SJCRH30 (cell line): Measurements from ENCODE around the gene EID2. TPM values are rescaled to one million over a fixed set of nuclear protein-coding genes. Genes with fewer than 3 reads are reported as not detected.

Source experiments
- total RNA-seq: library from RNA; depleted of rRNA; stranded (reverse); fragments of >200 nt; shearing (Covaris generic); gene quantifications from 2 replicates; pipeline ENCODE4 v1.2.3, GENCODE V29; 2014; rRNA removed

The EID2 gene
- total RNA-seq, 1 experiment from 2014 or later: 35.8 TPM

Other genes with a start within 250 kb of the EID2 start
- not detected in 2 replicates for gene IFNL1, start 243.8 kb downstream of the EID2 start, total RNA-seq
- 0.59 and 0.66 TPM in 2 replicates for gene LRFN1, start 219.3 kb downstream of the EID2 start, total RNA-seq
- gene GMFG, start 204.1 kb downstream of the EID2 start, total RNA-seq: 3.3 and 3.7 TPM in 2 replicates
- 125 and 129 TPM in 2 replicates for gene SAMD4B, start 197.7 kb downstream of the EID2 start, total RNA-seq
- 73.6 and 85.7 TPM in 2 replicates for gene PAF1, start 149.1 kb downstream of the EID2 start, total RNA-seq
- 28.2 and 31.9 TPM in 2 replicates for gene MED29, start 148.8 kb downstream of the EID2 start, total RNA-seq
- gene ZFP36, start 133.3 kb downstream of the EID2 start, total RNA-seq: 2.4 and 2.7 TPM in 2 replicates
- 27.9 and 31.0 TPM in 2 replicates for gene PLEKHG2, start 127.5 kb downstream of the EID2 start, total RNA-seq
- gene RPS16, start 104.2 kb downstream of the EID2 start, total RNA-seq: 1,718 and 1,766 TPM in 2 replicates
- 89.8 and 106 TPM in 2 replicates for gene SUPT5H, start 94.6 kb downstream of the EID2 start, total RNA-seq
- 184 and 192 TPM in 2 replicates for gene TIMM50, start 59.3 kb downstream of the EID2 start, total RNA-seq
- 3.7 and 3.8 TPM in 2 replicates for gene DLL3, start 41.2 kb downstream of the EID2 start, total RNA-seq
- gene SELENOV, start 25.0 kb downstream of the EID2 start, total RNA-seq: 0.15 and 0.32 TPM in 2 replicates
- gene EID2B, start 7.3 kb downstream of the EID2 start, total RNA-seq: 6.3 and 9.1 TPM in 2 replicates
- gene LGALS13, start 62.4 kb upstream of the EID2 start, total RNA-seq: not detected in 2 replicates
- gene LGALS16, start 115.8 kb upstream of the EID2 start, total RNA-seq: not detected in 2 replicates
- gene LGALS14, start 164.3 kb upstream of the EID2 start, total RNA-seq: not detected in 2 replicates
- gene CLC, start 197.9 kb upstream of the EID2 start, total RNA-seq: 0.23 TPM in 1 of 2 replicates, not detected in the other
- not detected in 2 replicates for gene LEUTX, start 238.7 kb upstream of the EID2 start, total RNA-seq